K562 (cell line): ENCODE data around the gene KATNAL2. TPM values are rescaled to one million over a fixed set of nuclear protein-coding genes. Genes with fewer than 3 reads are reported as not detected.

Experiments
- ATAC-seq: fragments of 200-7000 bp; cut with Tn5 transposase; 3 replicates; pipeline ENCODE4 v1.9.1; 2020; ENCODE audit warnings: moderate library complexity
- BruUV-seq: library from RNA; stranded (reverse); fragments of 400-500 nt; replicated peaks from 2 replicates; lab custom pipeline; 2021; lab: Mats Ljungman, UMichigan
- CTCF ChIA-PET: fragments of 300-600 bp; formaldehyde crosslinking; extraction: SDS; loops from one replicate; lab custom pipeline; 2021; ENCODE audit warnings: low intra/inter-chr PET ratio; lab: Yijun Ruan, JAX
- POLR2A ChIA-PET: fragments of 300-600, 350-650 bp; sonication (Branson Sonifier 250); formaldehyde crosslinking; extraction: SDS; loops from one replicate; lab custom pipeline; 2021; ENCODE audit warnings: antibody characterized with exemption, inconsistent platforms; lab: Yijun Ruan, JAX
- DNase-seq, 4 experiments: peaks; one replicate each; pipeline versions ENCODE4 v3.0.0 to v3.0.0-alpha.2; 2011 to 2018; ENCODE audit warnings: low spot score in 3 of 4, mixed read lengths in 3 of 4; ENCODE audit errors: extremely low read depth in 1 of 4
- FAIRE-seq: peaks from 2 replicates; lab custom pipeline; 2011; peaks lifted over from hg19 to GRCh38; lab: Jason Lieb, UNC
- H2AFZ ChIP-seq: 2 replicates; pipeline ENCODE4 v1.6.0; 2011; ENCODE audit warnings: low read depth, low read length, control low read depth, inconsistent platforms
- H3K27ac ChIP-seq: fragments of 200-600 bp; 3 replicates; pipeline ENCODE4 v1.8.0; 2011; ENCODE audit warnings: low read depth, mild to moderate bottlenecking, control low read depth, inconsistent platforms, low read length, moderate library complexity, mixed read lengths; ENCODE audit errors: extremely low read depth
- H3K27me3 ChIP-seq, 2 experiments: fragments of 300-600 bp in 1 of 2; 2 replicates in 1 of 2; 3 replicates in 1 of 2; pipeline versions ENCODE4 v1.6.0 to v1.8.0; 2011; ENCODE audit warnings: inconsistent platforms in 2 of 2, low read length in 2 of 2, mild to moderate bottlenecking in 1 of 2, mixed read lengths in 1 of 2, moderate library complexity in 1 of 2; ENCODE audit not compliant: control insufficient read depth in 2 of 2, insufficient read depth in 2 of 2
- H3K36me3 ChIP-seq: fragments of 300-600 bp; 3 replicates; pipeline ENCODE4 v1.8.0; 2011; ENCODE audit warnings: mild to moderate bottlenecking, low read length, inconsistent platforms; ENCODE audit not compliant: control insufficient read depth, insufficient read depth
- H3K4me1 ChIP-seq, 2 experiments: fragments of 200-600 bp in 1 of 2; replicated peaks in 1 of 2; 2 replicates in 1 of 2; 3 replicates in 1 of 2; pipeline versions ENCODE4 v1.5.1 to v1.8.0; 2011; ENCODE audit warnings: inconsistent platforms in 2 of 2, low read length in 2 of 2, mild to moderate bottlenecking in 1 of 2, mixed read lengths in 1 of 2, moderate library complexity in 1 of 2; ENCODE audit not compliant: control insufficient read depth in 2 of 2, insufficient read depth in 2 of 2
- H3K4me2 ChIP-seq: 2 replicates; pipeline ENCODE4 v1.6.1; 2011; ENCODE audit warnings: low read length, control low read depth, inconsistent platforms, mixed read lengths; ENCODE audit not compliant: insufficient read depth
- H3K4me3 ChIP-seq: fragments of 200-600 bp; sonication (generic), shearing (Covaris generic); 2 replicates; pipeline ENCODE4 v1.5.1; 2016; ENCODE audit warnings: control low read depth, inconsistent platforms
- H3K79me2 ChIP-seq: fragments of 200-600 bp; 3 replicates; pipeline ENCODE4 v1.8.0; 2011; ENCODE audit warnings: low read length, inconsistent platforms; ENCODE audit not compliant: control insufficient read depth, insufficient read depth
- H3K9ac ChIP-seq, 2 experiments: 2 replicates each; pipeline versions ENCODE4 v1.6.0 to v1.6.1; 2011; ENCODE audit warnings: low read depth in 2 of 2, low read length in 2 of 2, control low read depth in 1 of 2, inconsistent platforms in 1 of 2, mild to moderate bottlenecking in 1 of 2, mixed read lengths in 1 of 2; ENCODE audit not compliant: insufficient read depth in 1 of 2
- H3K9me1 ChIP-seq: one replicate; pipeline ENCODE4 v1.6.0; 2011; ENCODE audit warnings: inconsistent platforms, mild to moderate bottlenecking, low read length, moderate library complexity; ENCODE audit not compliant: control insufficient read depth, insufficient read depth
- H3K9me3 ChIP-seq: replicated peaks from 2 replicates; pipeline ENCODE4 v1.5.1; 2011; ENCODE audit warnings: low read depth, low read length, inconsistent platforms; ENCODE audit not compliant: control insufficient read depth, insufficient read depth
- H4K20me1 ChIP-seq: replicated peaks from 2 replicates; pipeline ENCODE4 v1.6.1; 2011; ENCODE audit warnings: low read length, inconsistent platforms, mixed read lengths; ENCODE audit not compliant: control insufficient read depth, insufficient read depth
- RBM25 ChIP-seq: fragments of 200-400 bp; formaldehyde crosslinking; IDR thresholded peaks from 2 replicates; pipeline ENCODE4 v1.6.1; 2018; ENCODE audit warnings: low read length, low read depth, moderate library complexity; ENCODE audit not compliant: severe bottlenecking
- ZNF518B ChIP-seq: fragments of 250-450 bp; sonication (Bioruptor Pico); IDR thresholded peaks from 2 replicates; pipeline ENCODE4 v1.5.0; 2021; ENCODE audit warnings: mild to moderate bottlenecking, moderate library complexity
- WGBS: fragments of 100-300 bp; shearing (Covaris generic); methylation state at CpG from one replicate; pipeline ENCODE4 v1.1.6; 2016; ENCODE audit warnings: low coverage, mixed read lengths; ENCODE audit not compliant: insufficient coverage; ENCODE audit errors: missing lambda C conversion rate; 5-methylcytosine and 5-hydroxymethylcytosine counted together
- in situ Hi-C: fragments of 300-500 bp; cut with MboI; formaldehyde crosslinking; loops from 4 replicates; pipeline ENCODE4 v1.15.0; 2018; ENCODE audit warnings: inconsistent platforms, mixed read lengths
- intact Hi-C: fragments of 100-400 bp; cut with micrococcal nuclease; formaldehyde crosslinking; loops from 2 replicates; pipeline ENCODE4 v1.14.2; 2022
- polyA plus RNA-seq, 8 experiments: library from polyadenylated mRNA; depleted of rRNA in 4 of 8; stranded (reverse) in 5 of 8; unstranded in 3 of 8; fragments of >200 nt; fragmentation: Nextera tagmentation in 2 of 8; fragmentation: Illumina TruSeq in 1 of 8; extraction: Ambion mirVana in 2 of 8; extraction: Trizol in 1 of 8; gene quantifications; 2 replicates each; pipeline versions ENCODE4 v1.2.1 to v1.2.3, GENCODE V29; 2011 to 2014; ENCODE audit warnings: inconsistent platforms in 1 of 8, missing spikeins in 1 of 8
- total RNA-seq, 7 experiments: library from RNA; depleted of rRNA in 6 of 7; stranded (reverse); fragments of >200 nt in 6 of 7; fragmentation: Illumina TruSeq in 2 of 7; extraction: Trizol in 2 of 7; gene quantifications; 2 replicates each; pipeline versions ENCODE4 v1.2.1 to v1.2.3, GENCODE V29; 2011 to 2021; ENCODE audit warnings: low replicate concordance in 1 of 7

The KATNAL2 gene
- total and polyA plus RNA-seq, 9 of the 15 experiments (the other 6 are each of a cell fraction or from before 2014, with no cell fraction given): 0.08 to 1.2 (median 0.48) TPM

- BruUV-seq: no TSS peak
- in situ Hi-C loops (no loop called here), intact Hi-C loops (no loop called here)
- ATAC-seq (no peak), FAIRE-seq (no peak), DNase-seq (no peak)
- CTCF ChIA-PET: no interaction called here
- whole genome bisulfite sequencing: 96% methylated on average over 3 of the region's 3 CpGs
- Histone ChIP-seq H3K4me1 (no peaks in the 10 kb centered on the region; a peak in 1 of 5 replicates), H3K79me2 (peaks cover 79% of the 10 kb centered on the region), H3K36me3 (no peaks in the 10 kb centered on the region), H3K27me3 (no peaks in the 10 kb centered on the region), H3K9me3 (no peaks in the 10 kb centered on the region), H4K20me1 (no peaks in the 10 kb centered on the region), H2AFZ (no peak overlapping the region), H3K4me2 (no peak overlapping the region), H3K9me1 (no peaks in the 10 kb centered on the region), H3K27ac (no peak overlapping the region), H3K4me3 (no peak overlapping the region), H3K9ac (no peak overlapping the region)
- POLR2A ChIA-PET: no interaction called here
- TF ChIP-seq ZNF518B (CRISPR knock-in tag) (no peak), RBM25 (peak; percentile 92)
These were observed 14.0 kb upstream of the KATNAL2 start for GRCh38 chr18:46903406-46903805.
